Small intestine (tissue), 7 donors: ENCODE measurements around the gene TNNC1. TPM values are rescaled to one million over a fixed set of nuclear protein-coding genes. Genes with fewer than 3 reads are reported as not detected.

ENCODE experiments used
- DNase-seq, 2 donors: peaks; one replicate each; pipeline versions ENCODE4 v3.0.0 to v3.0.0-alpha.2; 2013
- FAIRE-seq: peaks from 2 replicates; lab custom pipeline; 2012; peaks lifted over from hg19 to GRCh38; lab: Jason Lieb, UNC
- H3K27ac ChIP-seq, 3 donors: one replicate each; pipeline ENCODE4 v1.5.1; 2013; ENCODE audit warnings: low read length in 2 of 3, mild to moderate bottlenecking in 2 of 3, control low read depth in 1 of 3, inconsistent platforms in 1 of 3, low read depth in 1 of 3, moderate library complexity in 1 of 3
- H3K27me3 ChIP-seq, 3 donors: one replicate each; pipeline ENCODE4 v1.6.1; 2013; ENCODE audit warnings: low read length in 3 of 3, inconsistent platforms in 1 of 3; ENCODE audit not compliant: control insufficient read depth in 3 of 3, insufficient read depth in 3 of 3
- H3K36me3 ChIP-seq, 3 donors: one replicate each; pipeline ENCODE4 v1.6.1; 2013; ENCODE audit warnings: low read length in 3 of 3, inconsistent platforms in 1 of 3, low read depth in 1 of 3, mild to moderate bottlenecking in 1 of 3, moderate library complexity in 1 of 3; ENCODE audit not compliant: control insufficient read depth in 3 of 3, insufficient read depth in 2 of 3
- H3K4me1 ChIP-seq, 3 donors: one replicate each; pipeline ENCODE4 v1.6.1; 2013; ENCODE audit warnings: low read length in 2 of 3, inconsistent platforms in 1 of 3, low read depth in 1 of 3, mild to moderate bottlenecking in 1 of 3, moderate library complexity in 1 of 3; ENCODE audit not compliant: control insufficient read depth in 3 of 3, insufficient read depth in 2 of 3
- H3K4me3 ChIP-seq, 3 donors: one replicate each; pipeline ENCODE4 v1.5.1; 2013; ENCODE audit warnings: low read length in 3 of 3, control low read depth in 1 of 3, inconsistent platforms in 1 of 3, low read depth in 1 of 3, mild to moderate bottlenecking in 1 of 3, moderate library complexity in 1 of 3
- H3K9me3 ChIP-seq, 2 donors: one replicate each; pipeline ENCODE4 v1.6.1; 2013; ENCODE audit warnings: low read depth in 1 of 2, low read length in 1 of 2; ENCODE audit not compliant: control insufficient read depth in 2 of 2, insufficient read depth in 1 of 2
- WGBS, 3 donors: extraction: QIAGEN DNeasy Blood & Tissue Kit; methylation state at CpG; one replicate each; pipeline ENCODE4 v1.1.7; 2013; 5-methylcytosine and 5-hydroxymethylcytosine counted together
- polyA plus RNA-seq, 4 donors: library from polyadenylated mRNA; stranded (reverse) in 3 of 4; unstranded in 1 of 4; fragments of 200-250 nt in 3 of 4; fragments of 120-200 nt in 1 of 4; gene quantifications; one replicate each; pipeline versions ENCODE4 v1.2.1 to v1.2.3, GENCODE V29; 2013
- donor health status: healthy with polysubstance abuse.
- donor health status: control.
- donor health status: control.
- donor health status: Bipolar disorder and iron deficiency.
- donor health status: healthy.

Gene TNNC1
- polyA plus RNA-seq, 4 donors, result 0.79 to 110 (median 5.9) TPM

DNA sequence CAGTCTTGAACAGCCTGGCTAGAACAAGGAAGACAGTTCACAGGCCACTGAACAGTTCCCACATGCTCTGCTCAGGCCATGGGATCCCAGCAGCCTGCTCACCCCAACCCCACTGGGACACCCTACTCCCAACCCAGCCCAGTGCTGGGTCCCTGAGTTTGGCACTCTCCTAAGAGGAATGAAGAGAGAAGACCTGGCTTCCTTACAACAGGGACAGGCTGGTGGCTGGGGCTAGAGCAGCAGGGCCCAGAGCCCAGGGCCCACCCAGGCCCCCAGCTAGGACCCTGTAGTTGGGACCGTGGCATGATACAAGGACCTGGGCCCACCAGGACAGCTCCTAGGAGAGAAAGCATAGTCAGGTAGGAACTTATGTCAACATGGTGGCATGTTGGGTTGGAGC, 52.3 kb downstream of the TNNC1 start:
- H3K36me3 ChIP-seq, result peaks cover 11 to 97% (median 28%) of the 10 kb centered on the region in 3 donors
- FAIRE-seq, result no peak
- H3K9me3 ChIP-seq, result no peaks in the 10 kb centered on the region
- WGBS, 3 donors, result 94 to 100% (median 98%) methylated on average over 1 of the region's 1 CpG
- no peak overlapping the region for H3K27ac ChIP-seq
- DNase-seq, result no peak
- no peaks in the 10 kb centered on the region for H3K27me3 ChIP-seq
- H3K4me1 ChIP-seq, result no peaks in the 10 kb centered on the region
- no peak overlapping the region for H3K4me3 ChIP-seq

Other genes starting within 250 kb of the TNNC1 start
- gene TLR9, start 228.4 kb downstream of the TNNC1 start, polyA plus RNA-seq, result under 1 TPM in 2 of 4 donors, not detected in 2; 0.12 to 0.30 TPM
- 10 to 100 TPM; 23.1 to 54.1 (median 50.7) TPM for gene TWF2, start 214.9 kb downstream of the TNNC1 start, polyA plus RNA-seq
- gene PPM1M, start 208.3 kb downstream of the TNNC1 start, polyA plus RNA-seq, result 1 to 10 TPM; 1.8 to 9.3 (median 8.3) TPM
- 10 to 100 TPM; 25.9 to 64.3 (median 36.1) TPM for gene WDR82, start 175.4 kb downstream of the TNNC1 start, polyA plus RNA-seq
- gene GLYCTK, start 166.2 kb downstream of the TNNC1 start, polyA plus RNA-seq, result 100 to 1,000 TPM in 3 of 4 donors, 10 to 100 TPM in 1; 97.5 to 184 (median 163) TPM
- gene DNAH1, start 137.7 kb downstream of the TNNC1 start, polyA plus RNA-seq, result 10 to 100 TPM in 1 of 4 donors, 1 to 10 TPM in 3; 4.3 to 22.6 (median 7.5) TPM
- gene BAP1, start 44.0 kb downstream of the TNNC1 start, polyA plus RNA-seq, result 10 to 100 TPM; 54.8 to 59.4 (median 58.0) TPM
- 10 to 100 TPM in 1 of 4 donors, 1 to 10 TPM in 3; 6.8 to 11.6 (median 8.8) TPM for gene PHF7, start 43.4 kb downstream of the TNNC1 start, polyA plus RNA-seq
- gene SEMA3G, start 8.9 kb downstream of the TNNC1 start, polyA plus RNA-seq, result 10 to 100 TPM in 1 of 4 donors, 1 to 10 TPM in 2, under 1 TPM in 1; 0.67 to 30.4 (median 1.7) TPM
- 10 to 100 TPM; 25.9 to 78.1 (median 27.9) TPM for gene NISCH, start 1.6 kb upstream of the TNNC1 start, polyA plus RNA-seq
- 10 to 100 TPM in 2 of 4 donors, 1 to 10 TPM in 2; 2.0 to 72.1 (median 24.4) TPM for gene STAB1, start 41.3 kb upstream of the TNNC1 start, polyA plus RNA-seq
- gene NT5DC2, start 79.8 kb upstream of the TNNC1 start, polyA plus RNA-seq, result 10 to 100 TPM in 3 of 4 donors, 1 to 10 TPM in 1; 4.9 to 46.9 (median 23.8) TPM
- gene UQCC5, start 82.6 kb upstream of the TNNC1 start, polyA plus RNA-seq, result 10 to 100 TPM in 3 of 4 donors, 1 to 10 TPM in 1; 8.9 to 38.9 (median 20.3) TPM
- gene PBRM1, start 231.9 kb upstream of the TNNC1 start, polyA plus RNA-seq, result 10 to 100 TPM in 2 of 4 donors, 1 to 10 TPM in 2; 6.7 to 36.2 (median 12.3) TPM
- gene GNL3, start 232.0 kb upstream of the TNNC1 start, polyA plus RNA-seq, result 10 to 100 TPM; 25.3 to 84.2 (median 55.3) TPM